K562 (cell line): ENCODE data around the gene CBL. TPM values are rescaled to one million over a fixed set of nuclear protein-coding genes. Genes with fewer than 3 reads are reported as not detected.

ENCODE experiments used
- ATAC-seq: fragments of 200-7000 bp; cut with Tn5 transposase; 3 replicates; pipeline ENCODE4 v1.9.1; 2020; ENCODE audit warnings: moderate library complexity
- BruUV-seq: library from RNA; stranded (reverse); fragments of 400-500 nt; replicated peaks from 2 replicates; lab custom pipeline; 2021; lab: Mats Ljungman, UMichigan
- CTCF ChIA-PET: fragments of 300-600 bp; formaldehyde crosslinking; extraction: SDS; loops from one replicate; lab custom pipeline; 2021; ENCODE audit warnings: low intra/inter-chr PET ratio; lab: Yijun Ruan, JAX
- POLR2A ChIA-PET: fragments of 300-600, 350-650 bp; sonication (Branson Sonifier 250); formaldehyde crosslinking; extraction: SDS; loops from one replicate; lab custom pipeline; 2021; ENCODE audit warnings: antibody characterized with exemption, inconsistent platforms; lab: Yijun Ruan, JAX
- DNase-seq, 4 experiments: peaks; one replicate each; pipeline versions ENCODE4 v3.0.0 to v3.0.0-alpha.2; 2011 to 2018; ENCODE audit warnings: low spot score in 3 of 4, mixed read lengths in 3 of 4; ENCODE audit errors: extremely low read depth in 1 of 4
- FAIRE-seq: peaks from 2 replicates; lab custom pipeline; 2011; peaks lifted over from hg19 to GRCh38; lab: Jason Lieb, UNC
- H2AFZ ChIP-seq: 2 replicates; pipeline ENCODE4 v1.6.0; 2011; ENCODE audit warnings: low read depth, low read length, control low read depth, inconsistent platforms
- H3K27ac ChIP-seq: fragments of 200-600 bp; 3 replicates; pipeline ENCODE4 v1.8.0; 2011; ENCODE audit warnings: low read depth, mild to moderate bottlenecking, control low read depth, inconsistent platforms, low read length, moderate library complexity, mixed read lengths; ENCODE audit errors: extremely low read depth
- H3K27me3 ChIP-seq, 2 experiments: fragments of 300-600 bp in 1 of 2; 2 replicates in 1 of 2; 3 replicates in 1 of 2; pipeline versions ENCODE4 v1.6.0 to v1.8.0; 2011; ENCODE audit warnings: inconsistent platforms in 2 of 2, low read length in 2 of 2, mild to moderate bottlenecking in 1 of 2, mixed read lengths in 1 of 2, moderate library complexity in 1 of 2; ENCODE audit not compliant: control insufficient read depth in 2 of 2, insufficient read depth in 2 of 2
- H3K36me3 ChIP-seq: fragments of 300-600 bp; 3 replicates; pipeline ENCODE4 v1.8.0; 2011; ENCODE audit warnings: mild to moderate bottlenecking, low read length, inconsistent platforms; ENCODE audit not compliant: control insufficient read depth, insufficient read depth
- H3K4me1 ChIP-seq, 2 experiments: fragments of 200-600 bp in 1 of 2; replicated peaks in 1 of 2; 2 replicates in 1 of 2; 3 replicates in 1 of 2; pipeline versions ENCODE4 v1.5.1 to v1.8.0; 2011; ENCODE audit warnings: inconsistent platforms in 2 of 2, low read length in 2 of 2, mild to moderate bottlenecking in 1 of 2, mixed read lengths in 1 of 2, moderate library complexity in 1 of 2; ENCODE audit not compliant: control insufficient read depth in 2 of 2, insufficient read depth in 2 of 2
- H3K4me2 ChIP-seq: 2 replicates; pipeline ENCODE4 v1.6.1; 2011; ENCODE audit warnings: low read length, control low read depth, inconsistent platforms, mixed read lengths; ENCODE audit not compliant: insufficient read depth
- H3K4me3 ChIP-seq: fragments of 200-600 bp; sonication (generic), shearing (Covaris generic); 2 replicates; pipeline ENCODE4 v1.5.1; 2016; ENCODE audit warnings: control low read depth, inconsistent platforms
- H3K79me2 ChIP-seq: fragments of 200-600 bp; 3 replicates; pipeline ENCODE4 v1.8.0; 2011; ENCODE audit warnings: low read length, inconsistent platforms; ENCODE audit not compliant: control insufficient read depth, insufficient read depth
- H3K9ac ChIP-seq, 2 experiments: 2 replicates each; pipeline versions ENCODE4 v1.6.0 to v1.6.1; 2011; ENCODE audit warnings: low read depth in 2 of 2, low read length in 2 of 2, control low read depth in 1 of 2, inconsistent platforms in 1 of 2, mild to moderate bottlenecking in 1 of 2, mixed read lengths in 1 of 2; ENCODE audit not compliant: insufficient read depth in 1 of 2
- H3K9me1 ChIP-seq: one replicate; pipeline ENCODE4 v1.6.0; 2011; ENCODE audit warnings: inconsistent platforms, mild to moderate bottlenecking, low read length, moderate library complexity; ENCODE audit not compliant: control insufficient read depth, insufficient read depth
- H3K9me3 ChIP-seq: replicated peaks from 2 replicates; pipeline ENCODE4 v1.5.1; 2011; ENCODE audit warnings: low read depth, low read length, inconsistent platforms; ENCODE audit not compliant: control insufficient read depth, insufficient read depth
- H4K20me1 ChIP-seq: replicated peaks from 2 replicates; pipeline ENCODE4 v1.6.1; 2011; ENCODE audit warnings: low read length, inconsistent platforms, mixed read lengths; ENCODE audit not compliant: control insufficient read depth, insufficient read depth
- E2F3 ChIP-seq: fragments of 250-450 bp; sonication (Bioruptor Pico); IDR thresholded peaks from 2 replicates; pipeline ENCODE4 v1.4.0; 2020; ENCODE audit warnings: mild to moderate bottlenecking
- GATAD2B ChIP-seq: fragments of 450-650 bp; IDR thresholded peaks from 2 replicates; pipeline ENCODE4 v1.6.1; 2017; ENCODE audit warnings: mild to moderate bottlenecking, borderline replicate concordance
- HDAC8 ChIP-seq: fragments of 450-650 bp; IDR thresholded peaks from 2 replicates; pipeline ENCODE4 v1.6.1; 2016; ENCODE audit warnings: mild to moderate bottlenecking, missing genetic modification characterization, moderate library complexity, missing compliant biosample characterization
- L3MBTL2 ChIP-seq: fragments of 450-650 bp; IDR thresholded peaks from 2 replicates; pipeline ENCODE4 v1.6.1; 2016; ENCODE audit warnings: mild to moderate bottlenecking, moderate library complexity
- MBD1 ChIP-seq: fragments of 250-450 bp; sonication (Bioruptor Pico); IDR thresholded peaks from 2 replicates; pipeline ENCODE4 v1.8.0; 2022; ENCODE audit warnings: inconsistent platforms
- MYNN ChIP-seq, 2 experiments: sonication (generic); formaldehyde crosslinking in 1 of 2; IDR thresholded peaks; 2 replicates each; pipeline versions ENCODE4 v1.5.0 to v1.6.1; 2016 to 2020; ENCODE audit warnings: antibody characterized with exemption in 1 of 2, missing genetic modification reagents in 1 of 2
- PTTG1 ChIP-seq: fragments of 450-650 bp; IDR thresholded peaks from 2 replicates; pipeline ENCODE4 v1.6.1; 2016; ENCODE audit warnings: low read depth, mild to moderate bottlenecking, missing genetic modification characterization, missing compliant biosample characterization
- RCOR1 ChIP-seq, 2 experiments: IDR thresholded peaks; 2 replicates each; pipeline ENCODE4 v1.6.1; 2012; ENCODE audit warnings: low read depth in 2 of 2, low read length in 2 of 2, borderline replicate concordance in 1 of 2, improper control_type of control experiment in 1 of 2
- SMAD4 ChIP-seq: fragments of 250-450 bp; sonication (Bioruptor Pico); conservative IDR thresholded peaks from 2 replicates; pipeline ENCODE4 v1.8.0; 2021; ENCODE audit warnings: inconsistent platforms, mild to moderate bottlenecking, moderate library complexity
- TRIM25 ChIP-seq: fragments of 450-650 bp; IDR thresholded peaks from 2 replicates; pipeline ENCODE4 v1.7.0; 2016; ENCODE audit warnings: borderline replicate concordance
- YBX1 ChIP-seq: fragments of 450-650 bp; IDR thresholded peaks from 2 replicates; pipeline ENCODE4 v1.7.1; 2016; ENCODE audit warnings: mild to moderate bottlenecking
- ZBTB8A ChIP-seq: fragments of 450-650 bp; IDR thresholded peaks from 2 replicates; pipeline ENCODE4 v1.6.1; 2018; ENCODE audit warnings: mild to moderate bottlenecking, moderate library complexity; ENCODE audit not compliant: partially characterized antibody
- ZNF518B ChIP-seq: fragments of 250-450 bp; sonication (Bioruptor Pico); IDR thresholded peaks from 2 replicates; pipeline ENCODE4 v1.5.0; 2021; ENCODE audit warnings: mild to moderate bottlenecking, moderate library complexity
- WGBS: fragments of 100-300 bp; shearing (Covaris generic); methylation state at CpG from one replicate; pipeline ENCODE4 v1.1.6; 2016; ENCODE audit warnings: low coverage, mixed read lengths; ENCODE audit not compliant: insufficient coverage; ENCODE audit errors: missing lambda C conversion rate; 5-methylcytosine and 5-hydroxymethylcytosine counted together
- in situ Hi-C: fragments of 300-500 bp; cut with MboI; formaldehyde crosslinking; loops from 4 replicates; pipeline ENCODE4 v1.15.0; 2018; ENCODE audit warnings: inconsistent platforms, mixed read lengths
- intact Hi-C: fragments of 100-400 bp; cut with micrococcal nuclease; formaldehyde crosslinking; loops from 2 replicates; pipeline ENCODE4 v1.14.2; 2022
- polyA plus RNA-seq, 8 experiments: library from polyadenylated mRNA; depleted of rRNA in 4 of 8; stranded (reverse) in 5 of 8; unstranded in 3 of 8; fragments of >200 nt; fragmentation: Nextera tagmentation in 2 of 8; fragmentation: Illumina TruSeq in 1 of 8; extraction: Ambion mirVana in 2 of 8; extraction: Trizol in 1 of 8; gene quantifications; 2 replicates each; pipeline versions ENCODE4 v1.2.1 to v1.2.3, GENCODE V29; 2011 to 2014; ENCODE audit warnings: inconsistent platforms in 1 of 8, missing spikeins in 1 of 8
- total RNA-seq, 7 experiments: library from RNA; depleted of rRNA in 6 of 7; stranded (reverse); fragments of >200 nt in 6 of 7; fragmentation: Illumina TruSeq in 2 of 7; extraction: Trizol in 2 of 7; gene quantifications; 2 replicates each; pipeline versions ENCODE4 v1.2.1 to v1.2.3, GENCODE V29; 2011 to 2021; ENCODE audit warnings: low replicate concordance in 1 of 7

The CBL gene
- total and polyA plus RNA-seq, 9 of the 15 experiments (the other 6 are each of a cell fraction or from before 2014, with no cell fraction given), result 3.2 to 24.9 (median 9.9) TPM

GRCh38 chr11:119339589-119340334 lies 133.6 kb downstream of the CBL start:
- H4K20me1 ChIP-seq, result no peaks in the 10 kb centered on the region
- H3K9ac ChIP-seq, result peak overlapping the region; percentile 63 to 92; a peak in 3 of 4 replicates
- ATAC-seq, result peak; percentile 84
- H3K4me2 ChIP-seq, result peak overlapping the region; percentile 66
- ChIA-PET POLR2A (interaction anchor here (0.6 to 1.6 kb wide), 5 partner anchors 8 to 247 kb away, joined by 3 to 8 read pairs (median 4); no protein-coding TSS in a partner anchor), CTCF (interaction anchor here (0.7 to 1.5 kb wide), 5 partner anchors 11 to 433 kb away, joined by 3 to 6 read pairs (median 4); no protein-coding TSS in a partner anchor)
- H3K79me2 ChIP-seq, result peaks cover 27% of the 10 kb centered on the region
- H3K36me3 ChIP-seq, result peaks cover 17% of the 10 kb centered on the region; the same call in 1 of the 3 replicates
- peak; percentile 19 for FAIRE-seq
- H2AFZ ChIP-seq, result peak overlapping the region; percentile 91
- BruUV-seq, result no TSS peak
- intact Hi-C loops (loop anchor here (2.0 to 5.0 kb wide), 2 partner anchors 33 to 135 kb away; no protein-coding TSS in a partner anchor), in situ Hi-C loops (no loop called here)
- H3K4me3 ChIP-seq, result peak overlapping the region; percentile 37
- H3K27me3 ChIP-seq, result peaks cover 0 to 14% of the 10 kb centered on the region in 2 experiments; a peak in 3 of 5 replicates
- H3K9me3 ChIP-seq, result no peaks in the 10 kb centered on the region
- DNase-seq, result peak; percentile 85 to 93 (median 91)
- WGBS, result 12% methylated on average over 55 of the region's 86 CpGs
- no peaks in the 10 kb centered on the region for H3K9me1 ChIP-seq
- peaks cover 23 to 66% of the 10 kb centered on the region in 2 experiments; a peak in 4 of 5 replicates for H3K4me1 ChIP-seq
- H3K27ac ChIP-seq, result peak overlapping the region; percentile 52; the same call in 2 of the 3 replicates
- TF ChIP-seq RCOR1 (IDR thresholded peaks at IDR 0.05; ENCODE audit: borderline replicate concordance in 1 of 2, low read depth in 2 of 2, low read length in 2 of 2) (peak in 1 of 2 experiments; percentile 61; a peak in 2 of 4 replicates), HDAC8 (0 out of 2 replicates have a peak, but pooled peaks have one; percentile 38), MBD1 (CRISPR knock-in tag) (peak; percentile 31; the same call in 1 of the 2 replicates), L3MBTL2 (peak; percentile 98), E2F3 (CRISPR knock-in tag) (peak; percentile 41; the same call in 1 of the 2 replicates), SMAD4 (CRISPR knock-in tag) (peak; percentile 87; the same call in 1 of the 2 replicates), PTTG1 (tag) (no peak), GATAD2B (peak; percentile 84), ZBTB8A (no peak), MYNN (IDR thresholded peaks at IDR 0.05) (peak; percentile 45; the same call in 1 of the 2 replicates), MYNN (CRISPR knock-in tag; IDR thresholded peaks at IDR 0.05) (no peak), ZNF518B (CRISPR knock-in tag) (no peak), TRIM25 (no peak), YBX1 (no peak)
